ENCODE data around the gene PXDN.

Gene PXDN

GRCh38 chr2:1651121-1652033, 92.9 kb downstream of the PXDN start:
- no peak overlapping the region for H3K4me3 ChIP-seq (ENCODE audit: low read depth, low read length)

DNA sequence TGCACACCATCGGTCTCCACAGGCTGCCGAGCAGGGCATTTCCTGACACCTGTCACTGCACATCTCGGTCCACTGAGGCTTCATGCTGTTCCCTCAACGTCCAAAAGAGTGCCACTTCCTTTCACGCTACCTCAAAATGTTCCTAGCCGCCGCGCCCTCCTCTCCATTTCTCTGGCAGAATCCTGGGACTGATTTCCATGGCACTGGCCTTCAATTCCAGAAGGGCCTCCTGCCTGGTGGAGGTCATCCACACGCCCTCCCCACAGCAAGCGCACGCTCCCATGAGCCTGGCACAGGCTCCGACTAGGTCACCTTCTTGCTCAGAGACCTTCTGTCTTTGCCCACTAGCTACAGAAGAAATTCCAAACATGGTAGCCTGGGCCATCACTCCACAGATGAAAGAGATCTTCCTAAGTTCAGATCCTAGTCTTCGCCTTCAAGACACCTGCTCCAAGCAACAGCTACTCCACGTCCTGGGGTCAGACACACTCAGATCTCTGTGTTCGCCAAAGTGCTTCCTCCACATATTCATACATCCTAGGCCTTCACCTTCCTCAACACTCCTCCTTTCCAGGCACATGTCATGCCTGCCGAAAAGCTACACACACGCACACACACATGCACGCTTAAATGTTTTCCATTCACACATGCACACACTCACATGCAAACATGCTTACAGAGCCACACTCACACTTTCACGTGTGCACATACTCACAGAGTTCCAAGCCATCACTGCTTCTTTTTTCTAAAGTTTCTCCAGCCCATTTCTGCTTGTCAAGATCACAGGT, 94.0 kb downstream of the PXDN start:
- no peak overlapping the region for H3K4me3 ChIP-seq (ENCODE audit: low read depth, low read length)

DNA sequence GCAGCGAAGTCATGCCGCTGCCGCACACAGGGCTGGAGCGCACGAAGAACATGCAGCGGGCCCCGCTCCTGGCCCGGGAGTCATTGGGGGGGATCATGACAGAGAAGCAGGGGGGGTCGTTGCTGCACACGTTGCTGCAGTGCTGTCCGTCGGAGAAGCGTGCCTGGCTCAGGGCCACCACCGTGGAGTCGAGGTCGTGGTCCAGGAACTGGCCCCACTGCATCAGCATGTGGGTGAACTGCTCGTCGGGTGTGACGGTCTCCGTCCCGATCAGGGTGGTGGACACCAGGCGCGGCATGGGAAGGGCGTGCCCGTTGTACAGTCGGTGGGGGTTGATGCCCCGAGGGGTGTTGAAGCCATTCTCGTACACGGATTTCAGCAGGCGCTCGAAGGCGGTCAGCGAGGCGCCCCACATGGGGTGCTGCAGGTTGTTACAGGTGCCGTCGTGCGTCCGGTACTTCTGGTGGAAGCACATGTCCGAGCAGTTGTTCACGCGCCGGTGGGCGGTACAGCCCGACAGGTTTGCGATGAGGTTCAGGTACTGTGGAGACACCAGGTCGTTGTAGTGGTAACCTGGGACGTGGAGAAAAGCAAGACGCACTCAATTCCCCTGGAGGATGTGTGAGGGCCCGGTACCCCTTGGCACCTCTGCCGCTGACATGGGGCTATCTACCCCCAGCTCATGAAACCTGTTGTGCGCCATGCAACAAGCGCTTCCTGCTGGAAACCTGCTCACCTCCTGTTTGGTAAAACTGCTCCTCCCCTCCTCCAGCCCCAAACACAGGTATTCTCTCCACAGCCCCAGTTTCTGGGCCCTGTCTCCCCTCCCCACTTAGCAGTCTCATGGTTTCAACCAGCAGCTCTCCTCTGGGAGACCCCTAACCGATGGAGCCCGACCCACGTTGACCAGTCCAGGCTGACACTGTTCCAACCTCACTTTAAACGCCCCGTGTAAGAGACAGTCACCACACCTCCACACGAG, 94.9 kb downstream of the PXDN start:
- H3K4me3 ChIP-seq (ENCODE audit: low read depth, low read length): no peak overlapping the region

DNA sequence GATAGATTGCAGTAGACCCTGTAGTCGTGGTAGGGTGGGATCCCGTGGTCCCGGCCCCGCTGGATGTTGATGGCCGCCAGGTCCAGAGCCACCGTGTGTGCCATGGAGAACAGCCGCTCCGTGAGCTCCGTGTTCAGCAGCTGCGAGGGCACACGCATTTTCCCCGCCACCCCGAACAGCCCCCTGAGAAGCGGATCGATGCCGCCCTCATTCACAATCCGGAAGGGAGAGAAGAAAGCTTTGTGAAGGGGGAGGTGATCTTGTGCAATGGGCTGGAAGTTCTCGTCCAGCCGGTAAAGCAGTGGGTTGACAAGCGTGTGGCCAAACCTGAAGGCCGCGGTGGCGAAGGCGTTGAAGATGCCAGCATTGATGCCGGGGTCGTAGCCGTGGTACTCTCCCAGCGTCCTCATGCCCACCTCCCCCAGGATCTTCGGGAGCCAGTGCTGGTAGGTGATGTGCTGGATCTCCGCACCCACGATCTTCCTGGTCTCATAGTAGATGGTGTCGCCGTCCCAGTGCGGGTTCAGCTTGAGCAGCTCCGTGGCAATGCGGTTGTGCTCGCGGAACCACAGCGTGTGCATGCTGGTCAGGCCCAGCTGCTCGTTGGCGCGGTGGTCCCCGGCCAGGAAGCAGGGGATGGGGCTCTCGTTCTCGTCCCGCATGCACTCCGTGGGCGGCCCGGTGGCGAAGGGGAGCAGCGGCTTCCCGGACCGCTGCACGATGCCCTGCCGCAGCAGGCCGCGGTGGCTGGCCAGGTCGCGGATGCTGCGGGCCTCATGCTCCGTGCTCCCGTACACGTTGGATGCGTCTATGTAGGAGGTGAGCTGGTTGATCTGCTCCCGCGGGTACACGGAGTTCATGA, 95.8 kb downstream of the PXDN start:
- no peak overlapping the region for H3K4me3 ChIP-seq (ENCODE audit: low read depth, low read length)

DNA sequence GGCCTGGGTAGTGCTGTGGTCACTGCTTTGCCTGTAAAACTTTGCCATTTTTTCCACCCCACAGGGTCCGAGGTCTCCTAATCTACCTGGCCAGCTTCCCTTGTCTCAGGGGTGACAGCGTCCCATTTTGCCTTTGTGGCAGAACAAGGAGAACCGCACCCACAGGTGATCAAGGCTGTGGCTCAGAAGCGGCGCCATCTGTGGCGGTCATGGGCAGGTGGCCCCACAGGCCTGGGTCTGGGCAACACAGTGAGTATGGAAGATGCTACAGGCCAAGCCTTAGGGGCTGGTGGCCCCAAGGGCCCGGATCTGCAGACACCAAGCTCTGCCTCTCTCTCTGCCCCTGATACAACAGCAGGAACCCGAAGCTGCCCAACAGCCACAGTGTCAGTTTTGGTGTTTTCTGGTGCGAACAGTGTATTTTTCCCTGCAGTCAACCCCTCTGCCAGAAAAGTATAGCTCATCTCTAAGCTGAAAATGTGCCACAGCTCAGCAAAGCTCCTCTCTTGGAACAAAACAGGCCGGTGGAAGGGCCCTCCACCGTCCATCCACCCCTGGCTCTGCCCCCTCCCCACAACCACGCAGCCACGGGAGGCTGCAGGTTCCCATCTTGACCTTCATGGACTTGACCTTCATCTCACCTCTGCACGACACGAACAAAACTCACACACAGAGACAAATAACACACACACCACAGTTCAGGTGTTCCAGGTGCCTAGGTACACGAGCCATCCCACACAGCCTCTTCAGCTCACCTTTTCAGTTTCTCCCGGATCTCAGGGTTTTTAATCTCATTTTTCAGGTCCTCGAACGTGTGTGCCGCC, 96.7 kb downstream of the PXDN start:
- H3K4me3 ChIP-seq (ENCODE audit: low read depth, low read length): no peak overlapping the region

- H3K4me3 ChIP-seq (ENCODE audit: low read depth, low read length): no peak overlapping the region
Observed at GRCh38 chr2:1645761-1646476, 98.4 kb downstream of the PXDN start.

- no peak overlapping the region for H3K4me3 ChIP-seq (ENCODE audit: low read depth, low read length)
Observed at GRCh38 chr2:1644427-1644826, 99.9 kb downstream of the PXDN start.

DNA sequence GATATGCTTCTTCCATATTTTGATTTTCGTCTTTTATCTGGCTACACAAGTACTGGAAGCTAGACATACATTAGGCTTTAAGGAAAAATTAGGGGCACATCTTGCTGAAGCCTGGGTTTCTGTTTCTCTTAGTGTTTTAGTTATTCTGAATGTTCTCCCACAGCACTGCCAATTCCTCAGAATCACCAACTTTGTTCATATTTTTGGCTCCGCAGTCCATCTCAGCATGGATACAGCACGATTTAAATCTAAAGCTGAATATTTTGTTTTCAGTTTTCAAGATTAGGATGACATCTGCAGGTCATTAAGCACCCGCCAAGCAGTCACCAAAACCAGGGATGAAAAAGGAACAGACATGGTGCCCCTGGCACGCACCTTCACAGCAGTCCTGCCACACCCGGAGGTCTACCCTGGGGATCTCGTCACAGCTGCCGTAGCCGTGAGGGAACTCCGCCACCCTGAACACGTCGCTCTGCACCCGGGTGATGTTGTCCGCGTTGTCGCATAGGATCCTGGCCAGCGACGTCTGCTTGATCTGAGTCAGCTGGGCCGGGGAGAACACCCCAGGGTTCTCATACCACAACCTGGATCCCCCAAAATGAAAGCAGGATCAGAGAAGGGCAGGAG, 101.2 kb downstream of the PXDN start:
- no peak overlapping the region for H3K4me3 ChIP-seq (ENCODE audit: low read depth, low read length)

DNA sequence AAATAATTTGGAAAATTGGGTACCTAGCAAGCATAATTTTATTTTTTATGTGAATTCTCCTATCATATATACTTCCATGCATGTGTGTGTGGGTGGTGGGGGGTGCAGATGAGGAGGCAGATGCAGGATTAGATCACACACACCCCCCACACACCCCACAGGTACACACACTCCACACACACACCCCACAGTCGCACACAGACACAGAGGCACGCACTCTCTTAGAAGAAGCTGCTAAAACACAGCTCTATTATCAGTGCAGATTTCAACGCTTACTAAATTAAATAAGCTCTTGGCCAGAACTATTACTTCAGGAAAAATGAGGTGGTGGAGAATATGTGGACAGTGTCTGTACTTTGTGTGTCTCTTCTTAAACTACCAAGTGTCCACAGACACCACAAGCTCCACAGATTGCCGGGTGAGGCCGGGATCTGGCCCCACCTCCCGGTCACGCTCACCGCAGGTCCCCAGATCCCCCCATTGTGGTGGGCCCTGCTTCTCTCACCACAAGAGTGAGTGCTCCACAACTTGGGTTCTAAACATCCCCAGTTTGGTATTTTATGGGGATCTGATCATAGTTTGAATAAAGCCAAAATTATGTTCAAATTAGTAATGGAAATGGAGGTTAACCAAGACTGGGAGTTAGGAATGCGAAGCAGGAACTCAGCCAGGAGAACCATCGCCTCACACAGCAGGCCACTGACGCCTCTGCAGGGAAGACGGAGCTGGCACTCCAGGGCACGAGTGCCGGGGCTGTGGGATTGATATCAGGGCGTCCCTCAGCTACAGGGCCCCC, 102.1 kb downstream of the PXDN start:
- no peak overlapping the region for H3K4me3 ChIP-seq (ENCODE audit: low read depth, low read length)

- H3K4me3 ChIP-seq (ENCODE audit: low read depth, low read length): no peak overlapping the region
Observed at GRCh38 chr2:1641523-1641922, 102.8 kb downstream of the PXDN start.

DNA sequence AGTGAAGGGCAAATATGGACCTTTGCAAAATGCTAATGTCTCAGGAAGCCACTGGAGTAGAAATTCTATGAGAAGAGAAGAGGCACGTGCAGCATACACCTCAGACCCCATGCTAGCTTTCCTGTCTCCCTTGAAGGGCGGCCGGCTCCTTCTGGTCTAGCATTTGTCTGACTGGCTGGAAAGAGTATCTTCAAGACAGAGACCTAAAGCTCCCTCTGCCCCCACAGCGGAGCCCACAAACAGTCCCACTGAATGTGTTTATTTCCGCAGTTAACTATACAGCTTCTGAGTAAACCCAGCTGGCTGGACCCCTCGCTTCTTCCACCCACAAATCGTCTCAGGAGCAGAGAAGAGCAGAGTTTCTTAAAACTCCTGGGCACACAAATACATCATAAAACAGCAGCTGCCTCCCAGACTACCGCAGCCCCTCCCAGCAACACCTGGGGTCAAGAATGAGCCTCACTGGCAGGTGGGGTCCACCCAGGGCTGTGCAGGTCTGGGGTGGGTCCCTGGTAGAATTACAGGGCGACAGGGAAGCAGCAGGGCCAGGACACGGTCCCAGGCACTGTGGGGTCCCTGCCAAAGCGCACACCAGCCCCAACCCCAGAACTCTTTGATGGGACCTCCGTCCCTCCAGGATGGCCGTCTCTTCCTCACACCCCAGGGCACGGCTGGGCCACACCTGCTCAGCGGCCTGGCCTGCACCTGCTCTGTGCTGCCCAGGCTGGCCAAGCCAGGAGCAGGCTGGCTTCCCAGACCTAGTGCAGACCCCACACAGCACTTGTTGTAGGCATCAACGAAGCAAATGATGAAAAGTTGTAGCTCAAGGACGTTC, 103.8 kb downstream of the PXDN start:
- H3K4me3 ChIP-seq (ENCODE audit: low read depth, low read length): no peak overlapping the region

- H3K4me3 ChIP-seq (ENCODE audit: low read depth, low read length): no peak overlapping the region
Observed at GRCh38 chr2:1639086-1639858, 105.0 kb downstream of the PXDN start.

DNA sequence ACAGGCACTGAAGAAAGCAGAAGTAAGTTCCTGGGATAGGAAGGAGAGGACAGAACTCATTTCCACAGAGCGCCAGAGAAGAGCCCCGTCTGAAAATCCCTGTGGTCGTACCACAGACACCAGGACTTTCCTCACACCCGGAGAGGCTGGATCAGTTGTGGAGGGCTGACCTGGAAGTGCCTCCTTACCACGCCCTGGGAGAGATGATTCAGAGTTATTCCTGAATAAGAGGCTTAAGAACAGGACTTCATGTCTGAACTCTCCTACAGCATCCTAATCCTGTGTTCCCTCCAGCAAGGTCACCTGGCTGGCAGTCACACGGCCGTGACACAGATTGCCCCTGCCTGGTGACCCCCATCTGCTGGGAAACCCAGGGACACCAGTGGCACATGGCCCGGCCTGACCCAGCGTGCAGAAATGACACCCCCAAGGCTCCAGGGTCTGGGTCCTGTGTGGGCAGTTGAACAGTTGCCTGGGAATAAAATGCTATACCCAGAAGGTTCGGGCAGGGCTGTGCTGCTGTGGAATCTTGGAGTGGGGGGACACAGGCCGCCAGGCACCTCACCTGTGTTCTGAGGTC, 105.9 kb downstream of the PXDN start:
- H3K4me3 ChIP-seq (ENCODE audit: low read depth, low read length): no peak overlapping the region

GRCh38 chr2:1636791-1637415, 107.4 kb downstream of the PXDN start:
- no peak overlapping the region for H3K4me3 ChIP-seq (ENCODE audit: low read depth, low read length)

- H3K4me3 ChIP-seq (ENCODE audit: low read depth, low read length): no peak overlapping the region
Observed at GRCh38 chr2:1635823-1636222, 108.5 kb downstream of the PXDN start.

All from iPS-11a (cell line).